Endothelial cell of umbilical vein (primary cell): ENCODE data around the gene TMTC1. TPM values are rescaled to one million over a fixed set of nuclear protein-coding genes. Genes with fewer than 3 reads are reported as not detected.

ENCODE experiments used
- BruUV-seq: library from RNA; stranded (reverse); fragments of 400-500 nt; replicated peaks from 2 replicates; lab custom pipeline; 2021; lab: Mats Ljungman, UMichigan
- CTCF ChIA-PET: fragments of 300-600, 350-600 bp; sonication (Branson Sonifier 250); formaldehyde crosslinking; loops from one replicate; lab custom pipeline; 2021; ENCODE audit warnings: antibody characterized with exemption, inconsistent platforms; lab: Charles Lee
- POLR2A ChIA-PET: fragments of 300-600, 350-600 bp; sonication (Branson Sonifier 250); formaldehyde crosslinking; loops from one replicate; lab custom pipeline; 2021; ENCODE audit warnings: antibody characterized with exemption, inconsistent platforms; lab: Charles Lee
- DNase-seq: peaks from one replicate; pipeline ENCODE4 v3.0.0-alpha.2; 2011; ENCODE audit warnings: low read depth, low spot score
- FAIRE-seq: peaks from 2 replicates; lab custom pipeline; 2011; peaks lifted over from hg19 to GRCh38; lab: Jason Lieb, UNC
- H2AFZ ChIP-seq: 2 replicates; pipeline ENCODE4 v1.6.0; 2012; ENCODE audit warnings: low read depth, low read length, control low read depth, inconsistent platforms
- H3K27ac ChIP-seq: 2 replicates; pipeline ENCODE4 v1.5.1; 2011; ENCODE audit warnings: low read depth, mild to moderate bottlenecking, control low read depth, low read length, moderate library complexity; ENCODE audit not compliant: insufficient read depth
- H3K27me3 ChIP-seq, 2 experiments: 2 replicates each; pipeline versions ENCODE4 v1.6.0 to v1.6.1; 2011; ENCODE audit warnings: low read length in 2 of 2, mixed read lengths in 1 of 2; ENCODE audit not compliant: control insufficient read depth in 2 of 2, insufficient read depth in 2 of 2
- H3K36me3 ChIP-seq, 2 experiments: 2 replicates in 1 of 2; 3 replicates in 1 of 2; pipeline ENCODE4 v1.5.1; 2011; ENCODE audit warnings: low read length in 2 of 2, mild to moderate bottlenecking in 1 of 2, moderate library complexity in 1 of 2; ENCODE audit not compliant: control insufficient read depth in 2 of 2, insufficient read depth in 2 of 2; ENCODE audit errors: extremely low read depth in 1 of 2
- H3K4me1 ChIP-seq: 3 replicates; pipeline ENCODE4 v1.5.1; 2011; ENCODE audit warnings: mild to moderate bottlenecking, low read length; ENCODE audit not compliant: control insufficient read depth, insufficient read depth; ENCODE audit errors: extremely low read depth
- H3K4me2 ChIP-seq: 2 replicates; pipeline ENCODE4 v1.6.1; 2011; ENCODE audit warnings: low read length, control low read depth, mixed read lengths; ENCODE audit not compliant: insufficient read depth
- H3K4me3 ChIP-seq, 3 experiments: fragments of 200-600 bp in 1 of 3; sonication (generic), shearing (Covaris generic) in 1 of 3; replicated peaks in 1 of 3; 2 replicates each; pipeline ENCODE4 v1.5.1; 2011 to 2016; ENCODE audit warnings: control low read depth in 3 of 3, low read length in 3 of 3, mild to moderate bottlenecking in 2 of 3, inconsistent platforms in 1 of 3, low read depth in 1 of 3, moderate library complexity in 1 of 3; ENCODE audit not compliant: insufficient read depth in 1 of 3
- H3K79me2 ChIP-seq: 2 replicates; pipeline ENCODE4 v1.6.0; 2012; ENCODE audit warnings: low read length, inconsistent platforms; ENCODE audit not compliant: control insufficient read depth, insufficient read depth
- H3K9ac ChIP-seq: replicated peaks from 2 replicates; pipeline ENCODE3; 2011; ENCODE audit warnings: low read length, control low read depth; ENCODE audit not compliant: insufficient read depth; ENCODE audit errors: extremely low read depth
- H3K9me1 ChIP-seq: replicated peaks from 3 replicates; pipeline ENCODE4 v1.6.0; 2011; ENCODE audit warnings: mild to moderate bottlenecking, low read length; ENCODE audit not compliant: control insufficient read depth, insufficient read depth; ENCODE audit errors: extremely low read depth
- H3K9me3 ChIP-seq: replicated peaks from 2 replicates; pipeline ENCODE4 v1.5.1; 2012; ENCODE audit warnings: low read length, inconsistent platforms; ENCODE audit not compliant: control insufficient read depth, insufficient read depth
- H4K20me1 ChIP-seq: replicated peaks from 2 replicates; pipeline ENCODE3; 2011; ENCODE audit warnings: mild to moderate bottlenecking, low read length; ENCODE audit not compliant: control insufficient read depth, insufficient read depth; ENCODE audit errors: extremely low read depth
- CTCF ChIP-seq, 2 donors: IDR thresholded peaks; 1 replicate in 1 of 2; 2 replicates in 1 of 2; pipeline ENCODE4 v1.5.1; 2011; ENCODE audit warnings: low read length in 2 of 2, mild to moderate bottlenecking in 2 of 2, moderate library complexity in 2 of 2, control low read depth in 1 of 2, inconsistent platforms in 1 of 2, low read depth in 1 of 2; ENCODE audit not compliant: insufficient read depth in 1 of 2; ENCODE audit errors: extremely low read depth in 1 of 2
- EZH2 ChIP-seq: IDR thresholded peaks from 2 replicates; pipeline ENCODE4 v1.6.1; 2012; ENCODE audit warnings: borderline replicate concordance, low read depth, mild to moderate bottlenecking, moderate library complexity, low read length, inconsistent platforms; ENCODE audit not compliant: severe bottlenecking
- FOS ChIP-seq: IDR thresholded peaks from 2 replicates; pipeline ENCODE4 v1.6.1; 2011; ENCODE audit warnings: mild to moderate bottlenecking, low read length, moderate library complexity, borderline replicate concordance; ENCODE audit not compliant: insufficient read depth
- GATA2 ChIP-seq: IDR thresholded peaks from 2 replicates; pipeline ENCODE4 v1.7.0; 2011; ENCODE audit warnings: low read depth, mild to moderate bottlenecking, moderate library complexity, mixed read lengths, low read length; ENCODE audit not compliant: insufficient read length, insufficient read depth
- JUN ChIP-seq: IDR thresholded peaks from 2 replicates; pipeline ENCODE4 v1.6.1; 2011; ENCODE audit warnings: borderline replicate concordance, low read depth; ENCODE audit not compliant: insufficient read length, insufficient read depth
- MYC ChIP-seq: IDR thresholded peaks from one replicate; pipeline ENCODE4 v1.6.1; 2011; ENCODE audit warnings: mild to moderate bottlenecking, low read depth, low read length
- POLR2A ChIP-seq: IDR thresholded peaks from 2 replicates; pipeline ENCODE4 v1.6.1; 2012; ENCODE audit warnings: low read depth, mild to moderate bottlenecking, control low read depth, low read length
- POLR2AphosphoS5 ChIP-seq: IDR thresholded peaks from 2 replicates; pipeline ENCODE4 v1.6.1; 2012; ENCODE audit warnings: low read depth, mild to moderate bottlenecking, control low read depth, low read length, moderate library complexity; ENCODE audit not compliant: insufficient read depth
- dilution Hi-C: fragments of 300-500 bp; cut with MboI; formaldehyde crosslinking; loops from one replicate; pipeline ENCODE4 v1.15.0; 2019; ENCODE audit warnings: low sequenced_read_pairs; ENCODE audit not compliant: extremely low pct_ligation_motif_present
- intact Hi-C: fragments of 100-400 bp; cut with micrococcal nuclease; formaldehyde crosslinking; loops from one replicate; pipeline ENCODE4 v1.10.0; 2022
- polyA plus RNA-seq, 4 experiments: library from polyadenylated mRNA; depleted of rRNA in 3 of 4; stranded (reverse) in 3 of 4; unstranded in 1 of 4; fragments of >200 nt; gene quantifications; 2 replicates each; pipeline versions ENCODE4 v1.2.1 to v1.2.3, GENCODE V29; 2011 to 2012; ENCODE audit warnings: missing spikeins in 1 of 4
- total RNA-seq: library from RNA; stranded (reverse); gene quantifications from 2 replicates; pipeline ENCODE4 v1.2.3, GENCODE V29; 2021
- TF ChIP-seq, protein P1 (sequence below): IDR thresholded peaks from 2 replicates; pipeline ENCODE4 v1.6.1; 2011; ENCODE audit not compliant: insufficient read depth, insufficient read length

TMTC1 gene
- total and polyA plus RNA-seq, 2 donors (not counting 3 experiments of a cell fraction or from before 2014, with no cell fraction given), result 5.4 to 5.9 TPM

GRCh38 chr12:29739279-29739991 lies 44.3 kb downstream of the TMTC1 start:
- H3K27me3 ChIP-seq, result no peaks in the 10 kb centered on the region
- H3K36me3 ChIP-seq, result no peaks in the 10 kb centered on the region
- CTCF ChIA-PET, result interaction anchor here (1.1 to 1.4 kb wide), 2 partner anchors 11 to 186 kb away, joined by 3 read pairs; no protein-coding TSS in a partner anchor
- dilution Hi-C loops, result no loop called here
- DNase-seq, result no peak
- no peak overlapping the region for H3K9ac ChIP-seq
- TF ChIP-seq MYC (no peak), GATA2 (no peak), FOS (no peak), POLR2A (no peak), JUN (no peak), EZH2 (no peak), POLR2AphosphoS5 (no peak), CTCF (IDR thresholded peaks at IDR 0.05; ENCODE audit: extremely low read depth in 1 of 2, insufficient read depth in 1 of 2, low read depth in 1 of 2, low read length in 2 of 2) (no peak)
- TF ChIP-seq, protein P1, sequence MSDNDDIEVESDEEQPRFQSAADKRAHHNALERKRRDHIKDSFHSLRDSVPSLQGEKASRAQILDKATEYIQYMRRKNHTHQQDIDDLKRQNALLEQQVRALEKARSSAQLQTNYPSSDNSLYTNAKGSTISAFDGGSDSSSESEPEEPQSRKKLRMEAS, result no peak
- FAIRE-seq, result no peak
- H4K20me1 ChIP-seq, result no peaks in the 10 kb centered on the region
- no peaks in the 10 kb centered on the region for H3K9me3 ChIP-seq
- no TSS peak for BruUV-seq
- intact Hi-C loops, result no loop called here
- POLR2A ChIA-PET, result interaction anchor here (0.6 kb wide), 1 partner anchor 36 kb away, joined by 4 read pairs; no protein-coding TSS in a partner anchor
- H3K4me1 ChIP-seq, result peaks cover 19% of the 10 kb centered on the region
- H2AFZ ChIP-seq, result no peak overlapping the region
- H3K9me1 ChIP-seq, result no peaks in the 10 kb centered on the region
- H3K4me2 ChIP-seq, result no peak overlapping the region
- no peak overlapping the region for H3K4me3 ChIP-seq
- H3K27ac ChIP-seq, result no peak overlapping the region
- H3K79me2 ChIP-seq, result no peaks in the 10 kb centered on the region
